ENCODE data around the gene TNS1. TPM values are rescaled to one million over a fixed set of nuclear protein-coding genes. Genes with fewer than 3 reads are reported as not detected.

Gene TNS1
- total and polyA plus RNA-seq, 2 donors (not counting 1 experiment from before 2014, with no cell fraction given), result 0.10 to 0.86 TPM

GRCh38 chr2:217920879-217921603 is 81.8 kb downstream of the TNS1 start:
- H3K4me3 ChIP-seq (ENCODE audit: control extremely low read depth in 1 of 5, extremely low read depth in 1 of 5, insufficient read depth in 1 of 5, low read depth in 2 of 5, low read length in 4 of 5), result no peak overlapping the region
- DNase-seq (no peak), ATAC-seq (ENCODE audit: low read depth) (no peak)
- H3K9ac ChIP-seq (ENCODE audit: low read length), result no peak overlapping the region
- intact Hi-C loops (cut with micrococcal nuclease), result no loop called here
- CTCF ChIA-PET, result no interaction called here
- no peaks in the 10 kb centered on the region for H3K79me2 ChIP-seq (ENCODE audit: control insufficient read depth, insufficient read depth, low read length)
- H3K36me3 ChIP-seq (replicated peaks in 1 of 2; ENCODE audit: control extremely low read depth in 1 of 2, control insufficient read depth in 1 of 2, extremely low read depth in 1 of 2, insufficient read depth in 2 of 2, low read length in 1 of 2), result no peaks in the 10 kb centered on the region
- Mint-ChIP-seq H3K27me3 (peaks cover 12% of the 10 kb centered on the region), H3K4me3 (no peak overlapping the region), H3K9me3 (ENCODE audit: insufficient read depth) (no peaks in the 10 kb centered on the region), H3K4me1 (no peaks in the 10 kb centered on the region), H3K27ac (no peak overlapping the region)
- H2AFZ ChIP-seq (ENCODE audit: insufficient read depth, low read depth, low read length, poor library complexity, severe bottlenecking), result no peak overlapping the region
- 88% methylated on average over 7 of the region's 8 CpGs for WGBS (ENCODE audit: insufficient coverage)
- POLR2A ChIA-PET, result no interaction called here
- TF ChIP-seq EZH2 (IDR thresholded peaks at IDR 0.05; ENCODE audit: borderline replicate concordance, insufficient read depth, low read depth, low read length, poor library complexity, severe bottlenecking), result no peak
- no peak overlapping the region for H3K4me2 ChIP-seq (replicated peaks; ENCODE audit: low read depth, low read length, poor library complexity, severe bottlenecking)
- H3K9me3 ChIP-seq (ENCODE audit: control extremely low read depth in 1 of 3, control insufficient read depth in 2 of 3, insufficient read depth in 1 of 3, low read length in 2 of 3), result no peaks in the 10 kb centered on the region
- no peaks in the 10 kb centered on the region for H3K27me3 ChIP-seq (replicated peaks in 1 of 4; ENCODE audit: control extremely low read depth in 1 of 4, control insufficient read depth in 3 of 4, insufficient read depth in 4 of 4, low read length in 3 of 4)
- H3K27ac ChIP-seq (ENCODE audit: low read length in 2 of 2), result no peak overlapping the region
- no peaks in the 10 kb centered on the region for H3K4me1 ChIP-seq (ENCODE audit: control insufficient read depth in 2 of 2, insufficient read depth in 2 of 2, low read length in 2 of 2)
- H4K20me1 ChIP-seq (ENCODE audit: control insufficient read depth, insufficient read depth, low read length, poor library complexity, severe bottlenecking), result no peaks in the 10 kb centered on the region

- H3K9ac ChIP-seq (ENCODE audit: low read length), result no peak overlapping the region
- intact Hi-C loops (cut with micrococcal nuclease), result no loop called here
- no peaks in the 10 kb centered on the region for H3K4me1 ChIP-seq (ENCODE audit: control insufficient read depth in 2 of 2, insufficient read depth in 2 of 2, low read length in 2 of 2)
- ATAC-seq (ENCODE audit: low read depth), result no peak
- CTCF ChIA-PET, result no interaction called here
- H4K20me1 ChIP-seq (ENCODE audit: control insufficient read depth, insufficient read depth, low read length, poor library complexity, severe bottlenecking), result no peaks in the 10 kb centered on the region
- Mint-ChIP-seq H3K4me3 (no peak overlapping the region), H3K9me3 (ENCODE audit: insufficient read depth) (no peaks in the 10 kb centered on the region), H3K27ac (no peak overlapping the region), H3K27me3 (peaks cover 18% of the 10 kb centered on the region), H3K4me1 (no peaks in the 10 kb centered on the region)
- POLR2A ChIA-PET, result no interaction called here
- H3K9me3 ChIP-seq (ENCODE audit: control extremely low read depth in 1 of 3, control insufficient read depth in 2 of 3, insufficient read depth in 1 of 3, low read length in 2 of 3), result no peaks in the 10 kb centered on the region
- no peaks in the 10 kb centered on the region for H3K36me3 ChIP-seq (replicated peaks in 1 of 2; ENCODE audit: control extremely low read depth in 1 of 2, control insufficient read depth in 1 of 2, extremely low read depth in 1 of 2, insufficient read depth in 2 of 2, low read length in 1 of 2)
- 77% methylated on average over 8 of the region's 13 CpGs for WGBS (ENCODE audit: insufficient coverage)
- no peaks in the 10 kb centered on the region for H3K79me2 ChIP-seq (ENCODE audit: control insufficient read depth, insufficient read depth, low read length)
- H2AFZ ChIP-seq (ENCODE audit: insufficient read depth, low read depth, low read length, poor library complexity, severe bottlenecking), result no peak overlapping the region
- TF ChIP-seq CTCF (IDR thresholded peaks at IDR 0.05) (no peak), EZH2 (IDR thresholded peaks at IDR 0.05; ENCODE audit: borderline replicate concordance, insufficient read depth, low read depth, low read length, poor library complexity, severe bottlenecking) (no peak)
- no peak overlapping the region for H3K27ac ChIP-seq (ENCODE audit: low read length in 2 of 2)
- H3K4me3 ChIP-seq (ENCODE audit: control extremely low read depth in 1 of 5, extremely low read depth in 1 of 5, insufficient read depth in 1 of 5, low read depth in 2 of 5, low read length in 4 of 5), result no peak overlapping the region
- H3K4me2 ChIP-seq (replicated peaks; ENCODE audit: low read depth, low read length, poor library complexity, severe bottlenecking), result no peak overlapping the region
- no peaks in the 10 kb centered on the region for H3K27me3 ChIP-seq (replicated peaks in 1 of 4; ENCODE audit: control extremely low read depth in 1 of 4, control insufficient read depth in 3 of 4, insufficient read depth in 4 of 4, low read length in 3 of 4)
- DNase-seq, result no peak
Measured at GRCh38 chr2:217919781-217920351, 82.9 kb downstream of the TNS1 start.

Measured in B cell (primary cell).